ENCODE measurements around the gene SBK3.
"Not testable (repeated sequence)": the region's sequence is repeated elsewhere in the genome, so short reads cannot be mapped to it uniquely, and the experiment has no call there.

SBK3 gene

GRCh38 chr19:55516878-55517620, 28.3 kb downstream of the SBK3 start:
- peak; percentile 92 for DNase-seq (ENCODE audit: low spot score)

GRCh38 chr19:55508120-55508519, 37.2 kb downstream of the SBK3 start:
- no peak for DNase-seq (ENCODE audit: low spot score)

- DNase-seq (ENCODE audit: low spot score): no peak
Observed at GRCh38 chr19:55504981-55505380, 40.4 kb downstream of the SBK3 start.

GRCh38 chr19:55504252-55504603, 41.1 kb downstream of the SBK3 start:
- DNase-seq (ENCODE audit: low spot score): no peak

- DNase-seq (ENCODE audit: low spot score): peak; percentile 91
Observed at GRCh38 chr19:55503502-55504251, 41.7 kb downstream of the SBK3 start.

GRCh38 chr19:55503157-55503501, 42.2 kb downstream of the SBK3 start:
- DNase-seq (ENCODE audit: low spot score): no peak

GRCh38 chr19:55502197-55502952, 43.0 kb downstream of the SBK3 start:
- no peak for DNase-seq (ENCODE audit: low spot score)

- DNase-seq (ENCODE audit: low spot score): no peak
Observed at GRCh38 chr19:55500368-55500952, 44.9 kb downstream of the SBK3 start.

- no peak for DNase-seq (ENCODE audit: low spot score)
Observed at GRCh38 chr19:55498246-55498840, 47.0 kb downstream of the SBK3 start.

GRCh38 chr19:55497763-55498162, 47.6 kb downstream of the SBK3 start:
- DNase-seq (ENCODE audit: low spot score): no peak

- not testable (repeated sequence) for DNase-seq (ENCODE audit: low spot score)
Observed at GRCh38 chr19:55496820-55497219, 48.5 kb downstream of the SBK3 start.

- DNase-seq (ENCODE audit: low spot score): peak; percentile 41
Observed at GRCh38 chr19:55495646-55496349, 49.5 kb downstream of the SBK3 start.

GRCh38 chr19:55494172-55494761, 51.1 kb downstream of the SBK3 start:
- no peak for DNase-seq (ENCODE audit: low spot score)

- no peak for DNase-seq (ENCODE audit: low spot score)
Observed at GRCh38 chr19:55493645-55494171, 51.6 kb downstream of the SBK3 start.

GRCh38 chr19:55493052-55493644, 52.2 kb downstream of the SBK3 start:
- DNase-seq (ENCODE audit: low spot score): no peak

- no peak for DNase-seq (ENCODE audit: low spot score)
Observed at GRCh38 chr19:55492362-55492944, 52.9 kb downstream of the SBK3 start.

GRCh38 chr19:55491546-55492360, 53.6 kb downstream of the SBK3 start:
- DNase-seq (ENCODE audit: low spot score): no peak
